HG03575 (cell line): ENCODE measurements around the gene NAALADL2.
"Not testable (repeated sequence)": the region's sequence is repeated elsewhere in the genome, so short reads cannot be mapped to it uniquely, and the experiment has no call there.

Experiments
- ATAC-seq: cut with Tn5 transposase; IDR thresholded peaks from one replicate; pipeline ENCODE4 v1.9.1; 2021; ENCODE audit not compliant: unreplicated experiment, insufficient number of reproducible peaks, low FRiP score; ENCODE audit errors: extremely low read depth

The NAALADL2 gene

GRCh38 chr3:175726228-175726627, 867.1 kb downstream of the NAALADL2 start:
- ATAC-seq = no peak

DNA sequence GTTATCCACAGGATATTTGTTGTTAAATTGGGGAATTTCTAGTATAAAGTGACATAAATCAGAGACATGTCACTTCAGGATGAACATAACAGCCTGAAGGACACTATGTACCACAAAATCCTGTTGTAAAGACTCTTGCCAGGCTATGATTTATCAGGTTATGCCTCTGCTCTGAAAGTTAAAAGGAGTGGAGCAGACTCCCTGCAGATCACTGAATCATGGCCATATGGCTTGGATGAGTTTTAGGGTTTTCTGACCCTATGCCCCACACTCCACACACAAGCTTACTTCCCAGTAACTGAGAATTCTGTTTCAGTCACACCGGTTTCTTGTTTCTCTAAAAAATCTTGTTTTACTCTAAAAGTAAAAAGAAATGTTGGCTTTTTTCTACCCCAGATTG, 869.4 kb downstream of the NAALADL2 start:
- ATAC-seq = no peak

GRCh38 chr3:175729466-175729865, 870.3 kb downstream of the NAALADL2 start:
- ATAC-seq = no peak

- no peak for ATAC-seq
Observed at GRCh38 chr3:175731543-175731942, 872.4 kb downstream of the NAALADL2 start.

DNA sequence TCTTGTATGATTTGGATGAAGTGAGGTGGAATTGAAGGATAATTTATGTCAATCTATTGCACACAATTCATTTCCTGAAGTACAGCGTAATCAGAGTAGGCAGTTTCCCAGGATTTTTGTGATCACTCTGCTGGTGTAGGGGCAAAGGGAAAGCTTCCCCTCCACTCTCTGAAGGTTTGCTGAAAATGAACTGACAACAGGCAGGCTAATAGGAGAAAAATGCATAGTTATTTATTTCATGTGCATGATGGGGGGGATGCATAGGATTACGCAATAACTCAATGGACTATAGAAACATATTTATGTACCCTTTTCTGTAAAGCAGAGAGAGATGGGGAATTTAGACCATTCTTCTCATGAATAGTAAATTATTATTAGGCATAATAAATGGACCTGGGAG, 872.9 kb downstream of the NAALADL2 start:
- ATAC-seq = no peak

- no peak for ATAC-seq
Observed at GRCh38 chr3:175735866-175736265, 876.7 kb downstream of the NAALADL2 start.

GRCh38 chr3:175737646-175738572, 878.8 kb downstream of the NAALADL2 start:
- ATAC-seq = no peak

- ATAC-seq = no peak
Observed at GRCh38 chr3:175741951-175742350, 882.8 kb downstream of the NAALADL2 start.

DNA sequence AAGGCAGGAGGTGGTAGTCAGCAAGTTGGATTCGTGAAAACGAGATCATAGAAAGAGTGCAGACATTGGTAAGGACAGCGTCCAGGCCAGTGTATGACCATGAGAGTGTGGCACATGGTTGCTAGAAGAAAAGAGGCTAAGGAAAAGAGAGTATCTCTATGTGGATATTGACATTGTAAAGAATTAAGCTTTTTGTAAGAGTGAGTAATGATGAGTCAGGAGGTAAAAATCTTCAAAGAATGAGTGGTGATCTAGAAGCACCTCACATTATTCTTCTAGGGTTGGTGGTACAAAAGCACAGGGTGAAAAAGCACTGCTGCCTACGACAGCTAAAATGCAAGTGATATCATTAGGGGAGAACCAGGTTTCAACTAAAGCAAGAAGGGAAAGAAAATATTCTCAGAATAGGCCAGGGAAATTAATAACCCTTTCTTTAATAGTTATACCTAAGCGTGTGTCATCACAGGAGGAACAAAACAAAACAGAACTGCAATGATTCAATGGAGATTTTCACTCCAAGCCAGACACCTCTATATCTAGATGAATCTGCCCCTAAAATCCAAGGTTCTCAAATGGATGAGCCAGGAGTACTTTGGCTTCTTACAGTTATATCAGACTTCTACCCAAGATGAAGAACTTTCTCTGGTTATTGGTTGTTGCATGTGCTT, 884.7 kb downstream of the NAALADL2 start:
- no peak for ATAC-seq

GRCh38 chr3:175746308-175746707, 887.2 kb downstream of the NAALADL2 start:
- no peak for ATAC-seq

DNA sequence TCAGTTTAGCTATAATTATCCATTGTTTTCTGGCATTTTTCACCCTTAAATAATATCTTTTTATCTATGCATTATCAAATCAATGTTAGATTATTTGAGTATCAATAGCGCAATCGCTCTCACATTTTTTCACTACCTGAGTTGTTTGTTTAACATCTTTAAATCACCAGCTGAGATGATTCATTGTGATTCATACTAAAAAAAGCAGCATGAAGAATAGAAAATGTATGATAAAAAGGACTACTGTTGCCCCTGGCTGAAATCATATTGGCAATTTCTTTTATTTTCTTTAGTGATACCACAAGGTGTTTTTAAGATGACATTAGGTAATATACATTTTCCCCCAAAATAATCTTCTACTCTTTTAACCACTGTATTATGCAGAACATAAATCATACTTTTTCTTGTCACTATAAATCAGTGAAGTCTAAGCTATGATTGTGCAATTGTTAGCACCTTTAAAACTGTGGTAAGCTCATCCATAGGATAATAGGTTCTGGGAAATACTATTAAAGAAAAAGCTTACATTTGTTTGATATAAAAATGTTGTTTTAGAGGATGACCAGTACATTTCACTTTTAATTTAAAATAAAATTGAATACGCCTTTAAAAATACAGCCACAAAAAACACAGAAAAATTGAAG, 889.1 kb downstream of the NAALADL2 start:
- ATAC-seq = no peak

- ATAC-seq = no peak
Observed at GRCh38 chr3:175749981-175750380, 890.8 kb downstream of the NAALADL2 start.

GRCh38 chr3:175751089-175751488, 892.0 kb downstream of the NAALADL2 start:
- no peak for ATAC-seq

GRCh38 chr3:175763948-175764347, 904.8 kb downstream of the NAALADL2 start:
- ATAC-seq = no peak

GRCh38 chr3:175764722-175765121, 905.6 kb downstream of the NAALADL2 start:
- no peak for ATAC-seq

DNA sequence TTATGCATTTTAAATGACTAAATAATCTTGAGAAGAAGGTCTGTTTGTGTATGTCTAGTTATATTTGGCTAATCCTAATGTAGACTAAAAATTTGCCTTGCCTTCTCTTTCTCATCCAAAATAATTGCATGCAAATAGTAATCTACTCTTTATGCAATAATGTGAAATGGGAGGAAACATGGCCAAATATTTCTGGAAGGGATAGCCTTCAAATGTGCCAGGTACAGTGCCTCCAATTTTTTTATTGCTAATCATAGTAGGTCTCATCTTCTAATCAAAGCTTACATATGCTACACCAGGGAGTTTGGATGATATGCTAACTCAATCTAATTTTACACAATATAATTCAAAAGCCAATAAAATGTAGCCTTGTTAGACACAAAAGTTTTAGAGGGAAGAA, 911.3 kb downstream of the NAALADL2 start:
- ATAC-seq = no peak

DNA sequence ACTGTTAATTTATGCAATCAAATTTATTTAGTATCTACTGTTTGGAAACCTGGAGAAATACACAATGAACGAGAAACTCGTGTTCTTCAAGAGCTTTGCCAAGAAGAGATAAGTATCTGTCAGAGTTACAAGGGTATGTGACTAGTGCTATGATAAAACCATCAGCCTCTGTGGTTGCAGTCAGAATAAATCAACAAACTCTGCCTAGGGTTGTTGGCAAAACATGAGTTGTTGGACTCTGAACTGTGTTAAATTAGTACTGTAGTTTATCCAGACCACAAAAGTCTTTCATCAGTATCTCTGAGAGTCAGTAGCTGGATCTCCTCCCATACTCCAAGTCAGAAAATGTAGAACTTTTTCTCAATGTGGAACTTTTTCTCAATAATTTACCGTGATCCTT, 918.4 kb downstream of the NAALADL2 start:
- no peak for ATAC-seq

DNA sequence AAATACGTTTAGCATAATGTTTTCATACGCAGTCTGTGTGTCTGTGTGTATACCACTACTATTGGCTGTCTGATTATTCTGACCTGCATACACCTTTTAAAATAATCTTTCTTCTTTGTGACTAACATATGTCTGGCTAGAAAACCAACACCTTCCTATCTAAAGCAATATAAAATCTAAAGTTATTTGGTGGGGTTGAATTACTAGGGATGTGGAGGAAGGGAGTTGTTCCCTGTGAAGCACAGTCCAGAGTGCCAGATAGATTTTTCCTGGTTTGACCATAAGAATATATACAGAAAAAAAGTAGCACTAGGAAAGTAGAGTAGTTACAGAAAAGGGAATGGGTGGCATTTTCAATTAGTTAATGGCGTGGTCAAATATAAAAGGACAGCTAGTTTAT, 918.8 kb downstream of the NAALADL2 start:
- no peak for ATAC-seq

DNA sequence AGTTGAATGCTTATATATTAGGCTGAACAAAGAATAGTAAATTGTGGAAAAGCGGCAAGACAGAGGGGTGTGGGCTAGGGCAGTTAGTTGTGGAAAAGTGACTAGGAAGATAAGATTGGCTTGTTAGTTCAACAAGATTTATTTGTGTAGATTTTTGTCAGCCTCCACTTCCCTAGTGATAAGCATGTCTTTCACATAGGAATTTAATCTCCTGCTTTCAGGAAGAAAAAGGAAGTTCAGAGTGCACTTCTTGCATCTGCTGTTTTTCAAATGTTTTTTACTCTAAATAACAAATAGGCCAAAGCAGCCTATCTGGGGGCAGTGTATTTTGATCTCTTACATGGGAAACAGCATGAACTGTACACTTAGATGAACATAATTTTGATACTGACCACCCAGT, 919.9 kb downstream of the NAALADL2 start:
- ATAC-seq = no peak

- not testable (repeated sequence) for ATAC-seq
Observed at GRCh38 chr3:175787109-175787508, 928.0 kb downstream of the NAALADL2 start.
